Cerebellar nuclear complex (tissue), 1 donor: ENCODE results near the gene NDUFB6.

Experiments
- DNase-seq, 2 experiments: peaks; one replicate each; lab custom pipeline; 2025; lab: John Stamatoyannopoulos, UW

The NDUFB6 gene

GRCh38 chr9:32518276-32518675, 54.7 kb downstream of the NDUFB6 start:
- DNase-seq, result no peak

DNA sequence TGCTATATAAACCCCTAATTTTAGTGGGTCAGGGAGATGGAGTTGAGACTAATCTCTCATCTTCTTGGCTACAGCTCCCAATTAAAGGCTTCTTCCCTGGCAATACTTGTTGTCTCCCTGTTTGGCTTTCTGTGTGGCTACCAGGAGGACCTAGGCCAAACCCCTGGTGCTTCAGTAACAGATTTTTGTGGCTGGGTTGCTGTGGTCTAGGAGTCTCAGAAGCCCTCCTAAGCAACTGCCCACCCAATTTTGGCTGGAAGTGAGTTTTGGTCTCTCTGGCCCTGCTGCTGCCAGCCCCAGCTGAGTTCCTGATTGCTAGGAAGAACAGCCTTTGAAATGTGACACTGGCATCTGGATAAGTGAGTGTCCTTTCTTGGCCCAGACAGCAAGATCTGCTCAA, 56.7 kb downstream of the NDUFB6 start:
- no peak for DNase-seq

- DNase-seq, result no peak
These were observed 64.2 kb downstream of the NDUFB6 start for GRCh38 chr9:32508728-32509127.

DNA sequence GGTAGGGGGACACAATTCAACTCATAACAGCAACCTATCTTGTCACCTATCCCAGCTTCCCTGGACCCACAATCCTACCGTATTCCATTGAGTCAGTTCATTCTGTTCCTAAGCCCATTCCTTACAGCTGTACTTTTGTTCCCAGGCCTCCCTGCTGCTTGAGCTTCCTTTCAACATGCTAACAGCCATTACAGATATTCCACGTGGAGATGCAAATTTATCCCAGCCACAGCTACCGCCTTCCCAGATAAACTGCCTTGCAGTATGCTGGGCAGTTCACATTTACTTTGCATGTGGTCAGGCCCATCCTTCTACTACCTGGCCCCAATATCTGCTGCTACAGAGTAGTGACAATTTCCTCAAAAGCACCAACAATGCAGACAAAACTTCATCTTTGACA, 70.0 kb downstream of the NDUFB6 start:
- DNase-seq, result no peak
